22Rv1 (cell line): ENCODE data around the gene SLC19A1.

Source experiments
- H3K27ac ChIP-seq: fragments of 450-650 bp; 2 replicates; pipeline ENCODE4 v1.5.1; 2017
- ZFX ChIP-seq: fragments of 450-650 bp; IDR thresholded peaks from 2 replicates; pipeline ENCODE4 v1.6.1; 2017; ENCODE audit warnings: antibody characterized with exemption, borderline replicate concordance
- TF ChIP-seq, protein P1 (sequence below): fragments of 450-650 bp; IDR thresholded peaks from 2 replicates; pipeline ENCODE4 v1.5.1; 2017; ENCODE audit warnings: mild to moderate bottlenecking

Gene SLC19A1

DNA sequence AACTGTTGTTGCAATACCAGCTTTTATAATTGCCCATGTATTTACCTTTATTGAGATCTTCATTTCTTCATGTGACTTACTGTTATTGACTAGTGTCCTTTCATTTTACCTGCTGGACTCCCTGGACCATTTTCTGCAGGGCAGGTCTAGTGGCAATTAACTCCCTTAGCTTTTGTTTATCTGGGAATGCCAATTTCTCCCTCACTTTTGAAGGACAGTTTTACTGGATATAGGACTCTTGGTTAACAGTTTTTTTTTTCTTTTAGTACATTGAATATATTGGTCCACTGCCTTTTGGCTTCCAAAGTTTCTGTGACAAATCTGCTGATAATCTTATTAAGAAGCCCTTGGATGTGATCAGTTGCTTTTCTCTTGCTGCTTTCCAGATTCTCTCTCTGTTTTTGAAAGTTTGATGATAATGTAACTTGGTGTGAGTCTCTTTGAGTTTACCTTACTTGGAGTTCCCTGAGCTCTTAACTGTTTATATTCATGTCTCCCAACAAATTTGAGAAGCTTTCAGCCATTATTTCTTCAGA lies 80.4 kb downstream of the SLC19A1 start:
- no peak overlapping the region for H3K27ac ChIP-seq
- TF ChIP-seq ZFX, result no peak
- TF ChIP-seq, protein P1, sequence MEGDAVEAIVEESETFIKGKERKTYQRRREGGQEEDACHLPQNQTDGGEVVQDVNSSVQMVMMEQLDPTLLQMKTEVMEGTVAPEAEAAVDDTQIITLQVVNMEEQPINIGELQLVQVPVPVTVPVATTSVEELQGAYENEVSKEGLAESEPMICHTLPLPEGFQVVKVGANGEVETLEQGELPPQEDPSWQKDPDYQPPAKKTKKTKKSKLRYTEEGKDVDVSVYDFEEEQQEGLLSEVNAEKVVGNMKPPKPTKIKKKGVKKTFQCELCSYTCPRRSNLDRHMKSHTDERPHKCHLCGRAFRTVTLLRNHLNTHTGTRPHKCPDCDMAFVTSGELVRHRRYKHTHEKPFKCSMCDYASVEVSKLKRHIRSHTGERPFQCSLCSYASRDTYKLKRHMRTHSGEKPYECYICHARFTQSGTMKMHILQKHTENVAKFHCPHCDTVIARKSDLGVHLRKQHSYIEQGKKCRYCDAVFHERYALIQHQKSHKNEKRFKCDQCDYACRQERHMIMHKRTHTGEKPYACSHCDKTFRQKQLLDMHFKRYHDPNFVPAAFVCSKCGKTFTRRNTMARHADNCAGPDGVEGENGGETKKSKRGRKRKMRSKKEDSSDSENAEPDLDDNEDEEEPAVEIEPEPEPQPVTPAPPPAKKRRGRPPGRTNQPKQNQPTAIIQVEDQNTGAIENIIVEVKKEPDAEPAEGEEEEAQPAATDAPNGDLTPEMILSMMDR, result no peak

DNA sequence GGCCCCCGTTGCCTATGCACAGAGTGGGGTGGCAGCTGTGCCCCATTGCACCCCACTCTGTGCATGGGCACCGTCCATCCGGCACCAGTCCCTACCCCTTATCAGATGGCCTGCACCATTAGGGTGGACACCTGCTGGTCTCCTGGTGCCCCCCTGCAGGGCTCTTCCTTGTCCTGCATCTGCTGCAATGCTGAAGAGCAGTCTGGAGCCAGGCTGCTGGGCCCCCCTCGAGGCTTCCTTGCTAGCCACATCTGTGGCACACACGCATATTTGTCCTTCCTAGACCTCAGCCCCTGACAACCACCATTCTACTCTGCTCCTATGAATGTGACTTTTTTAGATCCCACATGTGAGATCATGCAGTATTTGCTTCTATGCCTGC lies 80.9 kb downstream of the SLC19A1 start:
- no peak overlapping the region for H3K27ac ChIP-seq
- TF ChIP-seq, protein P1, result no peak
- TF ChIP-seq ZFX, result no peak

DNA sequence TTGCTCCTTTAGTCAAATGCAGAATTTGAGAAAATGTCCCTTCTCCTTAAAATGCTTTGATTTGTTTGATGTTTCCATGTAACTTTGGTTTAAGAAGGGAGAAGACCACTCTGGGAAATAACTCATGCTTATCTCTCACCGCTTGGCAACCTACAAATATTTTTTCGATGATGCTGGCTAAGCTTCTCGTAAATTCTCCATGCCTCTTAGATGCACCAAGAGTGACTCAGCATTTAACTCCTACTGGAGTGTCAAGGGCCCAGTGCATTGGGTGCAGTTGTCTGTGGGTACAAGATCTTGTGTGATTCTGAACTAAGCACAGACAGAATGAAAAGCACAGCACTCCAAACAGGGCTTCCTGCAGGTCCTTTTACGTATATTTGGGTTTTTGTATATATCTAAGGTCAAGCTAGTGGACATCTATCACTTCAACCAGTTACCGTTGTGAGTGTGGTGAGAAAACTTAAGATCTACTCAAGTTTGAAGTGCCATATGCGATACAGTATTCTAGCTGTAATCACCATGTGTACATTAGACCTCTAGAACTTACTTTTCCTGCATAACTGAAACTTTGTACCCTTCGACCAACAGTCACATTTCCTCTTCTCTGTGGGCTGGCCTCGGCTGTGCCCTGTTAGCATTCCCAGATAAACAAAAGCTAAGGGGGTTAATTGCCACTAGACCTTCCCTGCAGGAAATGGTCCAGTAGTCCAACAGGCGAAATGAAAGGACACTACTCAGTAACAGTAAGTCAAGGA lies 81.5 kb downstream of the SLC19A1 start:
- no peak overlapping the region for H3K27ac ChIP-seq
- TF ChIP-seq, protein P1, result no peak
- TF ChIP-seq ZFX, result no peak

DNA sequence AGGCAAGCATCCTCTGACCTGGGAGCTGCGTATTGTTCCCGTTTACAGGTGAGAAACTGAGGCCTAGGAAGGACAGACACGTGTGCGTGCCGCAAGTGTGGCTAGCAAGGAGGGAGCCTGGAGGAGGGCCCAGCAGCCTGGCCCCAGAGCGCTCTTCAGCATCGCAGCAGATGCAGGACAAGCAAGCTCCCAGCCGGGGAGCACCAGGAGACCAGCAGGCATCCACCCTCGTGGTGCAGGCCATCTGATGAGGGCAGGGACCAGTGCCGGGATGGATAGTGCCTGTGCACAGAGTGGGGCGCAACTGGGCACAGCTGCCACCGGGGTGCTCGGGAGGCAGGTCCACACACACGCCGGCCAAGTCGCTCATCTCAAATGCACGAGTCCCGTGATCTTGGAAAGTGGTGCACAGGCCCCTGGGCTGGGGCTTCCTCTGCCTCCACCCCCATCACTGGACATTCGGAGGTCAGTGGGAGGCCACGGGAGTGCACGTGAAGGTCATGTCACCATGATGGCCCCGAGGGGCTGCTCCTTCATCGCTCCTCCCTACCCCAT lies 82.2 kb downstream of the SLC19A1 start:
- no peak for TF ChIP-seq ZFX
- TF ChIP-seq, protein P1, result no peak
- H3K27ac ChIP-seq, result no peak overlapping the region

DNA sequence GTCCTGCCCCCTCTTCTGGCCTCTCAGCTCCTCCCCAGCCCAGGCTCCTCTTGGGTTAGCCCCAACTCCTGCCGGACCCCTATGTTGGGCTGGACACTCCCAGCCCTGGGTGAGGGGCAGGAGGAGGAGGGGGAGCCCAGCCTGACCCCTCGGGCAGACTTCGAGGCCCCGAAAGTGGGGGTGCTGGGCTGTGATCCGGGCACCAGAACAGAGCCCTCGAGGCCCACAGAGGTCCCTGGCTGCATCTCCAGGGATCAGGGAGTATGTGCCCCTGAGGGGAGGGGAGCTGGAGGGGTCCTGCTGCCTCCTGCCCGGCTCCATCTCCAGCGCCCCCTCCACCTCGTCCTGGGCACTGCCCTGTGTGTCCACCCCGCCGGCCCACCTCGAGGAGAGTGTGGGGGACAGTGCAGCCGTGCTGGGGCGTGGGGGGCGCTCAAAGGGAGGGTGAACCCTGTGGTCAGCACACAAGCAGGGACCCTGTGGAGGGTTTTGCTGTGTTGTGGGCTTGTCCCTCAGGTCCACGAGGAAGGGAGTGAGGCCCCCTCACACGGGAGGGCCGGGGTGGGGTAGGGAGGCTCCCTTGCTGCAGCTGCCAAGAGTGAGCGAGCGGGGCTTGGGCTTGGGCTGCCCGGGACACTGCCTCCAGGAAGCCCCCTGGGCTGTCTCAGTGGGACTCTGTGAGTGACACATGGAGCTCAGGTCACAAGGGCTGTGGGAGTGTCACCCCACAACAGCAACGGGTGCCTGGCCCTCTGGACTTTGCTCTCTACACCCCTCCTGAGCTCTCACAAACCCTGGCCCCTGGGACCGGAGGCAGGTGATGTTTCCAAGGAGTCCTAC lies 82.8 kb downstream of the SLC19A1 start:
- TF ChIP-seq, protein P1, result no peak
- no peak for TF ChIP-seq ZFX
- H3K27ac ChIP-seq, result no peak overlapping the region

DNA sequence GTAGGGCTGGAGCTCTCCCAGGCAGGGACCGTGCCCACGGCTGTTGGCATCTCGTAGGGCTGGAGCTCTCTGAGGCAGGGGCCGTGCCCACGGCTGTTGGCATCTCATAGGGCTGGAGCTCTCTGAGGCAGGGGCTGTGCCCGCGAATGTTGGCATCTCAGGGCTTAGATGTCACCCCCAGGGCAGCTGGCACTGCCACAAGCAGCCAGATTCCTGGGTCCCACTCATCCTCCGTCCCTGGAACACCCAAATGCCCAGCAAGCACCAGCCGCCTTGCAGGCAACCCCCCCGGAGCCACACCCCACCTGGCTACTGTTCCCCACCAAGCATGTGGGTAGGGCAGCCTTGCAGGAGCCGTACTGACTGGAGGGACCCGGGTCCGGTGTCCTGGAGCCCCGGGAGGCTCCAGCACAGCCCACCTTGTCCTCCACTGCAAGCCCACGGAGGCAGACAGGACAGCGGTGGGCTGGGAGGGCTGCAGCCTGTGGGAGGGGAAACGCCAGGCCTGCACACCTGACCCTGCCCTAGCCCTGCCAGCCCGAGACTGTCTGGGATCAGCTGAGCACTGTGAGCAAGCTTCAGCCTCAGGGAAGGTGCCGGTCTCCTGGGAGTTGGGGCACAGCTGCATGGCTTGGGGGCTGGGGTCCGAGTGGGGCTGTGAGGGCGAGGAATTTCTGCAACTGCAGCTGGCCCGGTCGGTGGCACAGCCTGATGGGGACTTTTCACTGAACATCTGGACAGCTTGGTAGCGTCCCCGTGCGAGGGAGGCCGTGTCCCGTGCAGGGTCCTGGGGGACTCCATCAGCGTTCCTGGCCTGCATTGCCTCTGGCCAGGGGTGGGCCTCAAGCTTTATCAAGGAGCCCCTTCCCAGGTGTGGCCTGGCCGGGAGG lies 83.7 kb downstream of the SLC19A1 start:
- TF ChIP-seq, protein P1, result no peak
- TF ChIP-seq ZFX, result no peak
- no peak overlapping the region for H3K27ac ChIP-seq
